ENCODE results near the gene BTBD17.

DNA sequence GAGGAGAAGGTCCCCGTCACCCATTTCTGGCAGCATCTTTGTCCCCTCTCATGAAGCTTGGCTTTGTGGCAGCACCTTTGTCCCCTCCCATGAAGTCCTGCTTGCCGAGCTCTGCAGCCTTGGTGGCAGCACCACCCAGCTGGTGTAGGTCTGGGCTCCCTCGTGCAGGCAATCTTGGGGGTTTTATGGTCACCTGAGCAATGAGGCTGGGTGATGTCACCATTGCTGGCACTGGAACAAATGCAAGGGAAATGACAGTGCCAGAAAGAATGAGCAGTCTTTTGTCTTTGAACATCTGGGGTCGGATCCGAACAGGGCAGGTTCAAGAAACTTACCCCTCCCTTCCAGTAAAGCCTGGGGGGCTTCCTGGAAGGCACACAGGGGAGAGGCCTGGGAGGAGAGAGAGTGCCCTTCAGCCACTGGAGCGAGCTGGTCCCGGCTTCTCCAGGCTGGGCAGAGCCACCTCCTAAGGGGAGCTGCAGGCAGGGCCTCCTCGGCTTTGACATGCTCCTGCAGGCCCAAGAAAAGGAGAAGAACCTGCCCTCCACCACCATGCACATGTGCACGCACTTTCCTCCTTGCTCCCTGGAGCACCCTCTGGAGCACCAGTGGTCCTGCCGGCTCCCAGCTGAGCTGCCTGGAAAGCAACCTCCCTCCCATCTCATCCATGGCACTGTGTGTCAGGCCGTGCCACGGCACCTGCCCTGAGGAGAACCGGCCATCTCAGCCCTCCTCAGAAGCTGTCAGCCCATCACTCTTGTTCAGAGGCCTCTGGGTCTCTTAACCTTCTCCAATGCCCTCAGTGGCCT is 16.0 kb downstream of the BTBD17 start:
- TF ChIP-seq POLR2A (IDR thresholded peaks at IDR 0.05): no peak
- TF ChIP-seq, protein P1, sequence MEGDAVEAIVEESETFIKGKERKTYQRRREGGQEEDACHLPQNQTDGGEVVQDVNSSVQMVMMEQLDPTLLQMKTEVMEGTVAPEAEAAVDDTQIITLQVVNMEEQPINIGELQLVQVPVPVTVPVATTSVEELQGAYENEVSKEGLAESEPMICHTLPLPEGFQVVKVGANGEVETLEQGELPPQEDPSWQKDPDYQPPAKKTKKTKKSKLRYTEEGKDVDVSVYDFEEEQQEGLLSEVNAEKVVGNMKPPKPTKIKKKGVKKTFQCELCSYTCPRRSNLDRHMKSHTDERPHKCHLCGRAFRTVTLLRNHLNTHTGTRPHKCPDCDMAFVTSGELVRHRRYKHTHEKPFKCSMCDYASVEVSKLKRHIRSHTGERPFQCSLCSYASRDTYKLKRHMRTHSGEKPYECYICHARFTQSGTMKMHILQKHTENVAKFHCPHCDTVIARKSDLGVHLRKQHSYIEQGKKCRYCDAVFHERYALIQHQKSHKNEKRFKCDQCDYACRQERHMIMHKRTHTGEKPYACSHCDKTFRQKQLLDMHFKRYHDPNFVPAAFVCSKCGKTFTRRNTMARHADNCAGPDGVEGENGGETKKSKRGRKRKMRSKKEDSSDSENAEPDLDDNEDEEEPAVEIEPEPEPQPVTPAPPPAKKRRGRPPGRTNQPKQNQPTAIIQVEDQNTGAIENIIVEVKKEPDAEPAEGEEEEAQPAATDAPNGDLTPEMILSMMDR (IDR thresholded peaks at IDR 0.05): no peak

Data from adrenal gland (tissue), 5 donors.